Kidney tubule cell (primary cell): ENCODE data around the gene EPHA6.
"Not testable (repeated sequence)": the region's sequence is repeated elsewhere in the genome, so short reads cannot be mapped to it uniquely, and the experiment has no call there.

Experiments
- DNase-seq: peaks from one replicate; pipeline ENCODE4 v3.0.0-alpha.2; 2018; ENCODE audit warnings: low spot score

The EPHA6 gene

GRCh38 chr3:97464035-97464434, 649.6 kb downstream of the EPHA6 start:
- no peak for DNase-seq

DNA sequence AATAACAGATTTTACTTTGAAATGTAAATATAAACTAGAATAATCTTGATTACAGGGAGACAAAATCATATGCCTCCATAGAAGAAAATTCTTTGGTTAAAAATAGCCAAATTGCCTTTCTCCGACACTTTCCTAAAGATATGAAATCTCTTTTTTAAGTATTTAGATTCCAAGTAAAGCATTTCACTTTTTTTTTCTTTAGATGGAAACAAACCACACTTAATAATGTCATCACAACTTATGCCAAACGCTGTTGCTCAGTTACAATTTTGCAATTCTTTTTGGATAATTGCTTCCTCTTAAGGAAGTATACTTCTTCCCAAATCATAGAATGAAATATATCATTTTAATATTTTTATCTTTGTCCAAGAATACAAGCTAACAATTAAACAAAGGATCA, 656.1 kb downstream of the EPHA6 start:
- DNase-seq, result no peak

GRCh38 chr3:97479740-97480139, 665.3 kb downstream of the EPHA6 start:
- DNase-seq, result no peak

DNA sequence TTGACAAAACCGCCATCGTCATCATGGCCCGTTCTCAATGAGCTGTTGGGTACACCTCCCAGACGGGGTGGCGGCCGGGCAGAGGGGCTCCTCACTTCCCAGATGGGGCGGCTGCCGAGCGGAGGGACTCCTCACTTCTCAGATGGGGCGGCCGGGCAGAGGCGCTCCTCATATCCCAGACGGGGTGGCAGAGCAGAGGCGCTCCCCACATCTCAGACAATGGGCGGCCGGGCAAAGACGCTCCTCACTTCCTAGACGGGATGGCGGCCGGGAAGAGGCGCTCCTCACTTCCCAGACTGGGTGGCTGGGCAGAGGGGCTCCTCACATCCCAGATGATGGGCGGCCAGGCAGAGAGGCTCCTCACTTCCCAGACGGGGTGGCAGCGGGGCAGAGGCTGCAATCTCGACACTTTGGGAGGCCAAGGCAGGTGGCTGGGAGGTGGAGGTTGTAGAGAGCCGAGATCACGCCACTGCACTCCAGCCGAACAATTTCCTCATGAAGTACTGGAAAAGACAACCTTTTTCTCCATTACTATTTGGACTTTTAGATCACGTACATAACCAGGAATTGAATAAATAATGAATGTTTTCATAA, 666.4 kb downstream of the EPHA6 start:
- DNase-seq, result not testable (repeated sequence)

DNA sequence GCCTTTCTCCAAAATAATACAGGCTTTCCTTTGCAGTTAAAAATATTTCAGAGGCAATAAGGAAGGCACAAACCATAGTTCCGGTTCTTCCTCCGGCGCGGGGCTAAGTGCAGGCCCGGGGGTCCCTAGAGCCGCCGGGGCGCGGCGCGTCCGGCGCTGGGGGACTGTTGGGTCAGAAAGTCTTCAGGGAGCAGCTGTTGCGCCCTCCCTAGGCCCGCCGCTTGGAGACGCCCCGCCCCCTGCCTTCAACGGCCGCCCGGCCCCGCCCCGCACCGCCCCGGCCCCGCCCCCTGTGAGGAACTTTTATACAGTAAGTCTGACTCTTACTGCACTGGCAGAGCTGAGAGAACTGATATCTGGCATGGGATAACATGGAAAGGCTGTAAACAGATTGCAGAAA, 667.0 kb downstream of the EPHA6 start:
- DNase-seq, result no peak

GRCh38 chr3:97485206-97485605, 670.8 kb downstream of the EPHA6 start:
- no peak for DNase-seq

GRCh38 chr3:97487587-97487986, 673.2 kb downstream of the EPHA6 start:
- DNase-seq, result no peak

DNA sequence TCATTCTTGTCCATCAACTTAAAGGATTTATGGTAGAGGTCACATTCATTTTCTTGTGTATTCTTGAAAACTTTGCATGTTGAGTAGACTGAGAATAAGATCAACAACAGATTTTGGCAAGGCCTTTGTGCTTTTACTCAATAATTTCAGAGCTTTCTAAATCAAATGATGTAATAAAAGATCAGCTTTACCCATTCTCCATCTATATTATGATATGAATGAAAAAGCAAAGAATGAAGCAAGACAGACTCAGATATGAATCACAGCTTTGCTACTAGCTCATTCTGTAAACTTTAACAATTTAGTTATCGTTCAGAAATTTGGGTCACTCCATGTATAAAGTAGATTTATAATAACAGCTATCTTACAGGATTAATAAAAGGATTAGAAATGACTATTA, 674.3 kb downstream of the EPHA6 start:
- no peak for DNase-seq

- DNase-seq, result no peak
Measured at GRCh38 chr3:97495896-97496295, 681.5 kb downstream of the EPHA6 start.

DNA sequence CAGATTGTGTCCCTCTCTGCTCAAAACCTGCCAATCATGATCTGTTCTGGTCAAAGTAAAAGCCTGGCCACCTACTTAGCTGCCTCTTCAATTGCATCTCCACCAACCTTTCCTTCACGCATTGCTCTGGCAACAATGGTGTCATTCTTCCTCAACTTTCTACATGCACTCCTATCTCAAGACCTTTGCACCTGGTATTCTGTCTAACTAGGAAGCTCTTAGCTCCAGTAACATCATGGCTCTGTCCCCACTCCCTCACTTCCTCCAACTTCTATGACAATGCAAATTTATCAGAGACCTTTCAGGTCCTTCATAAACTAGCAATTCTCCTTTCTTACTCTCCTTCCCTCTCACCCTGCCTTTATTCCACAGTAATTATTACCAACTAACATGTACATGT, 682.7 kb downstream of the EPHA6 start:
- DNase-seq, result no peak

DNA sequence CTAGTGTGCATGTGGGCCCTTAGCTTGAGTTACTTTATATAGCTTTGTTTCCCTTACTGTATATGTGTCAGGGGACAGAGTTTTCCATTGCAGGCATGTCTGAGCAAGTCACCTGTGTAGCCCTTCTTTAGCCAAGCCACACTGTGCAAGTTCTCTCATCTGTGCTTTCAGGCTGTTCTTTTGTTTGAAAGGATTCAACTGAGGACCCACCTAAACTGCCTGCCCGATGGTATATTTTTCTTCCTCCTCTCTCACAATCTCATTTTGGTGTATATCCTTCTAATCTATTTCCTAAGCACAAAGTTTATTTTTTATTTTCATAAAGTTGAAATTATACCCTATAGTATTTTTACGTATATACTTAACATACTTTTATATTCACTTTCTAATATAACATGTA, 690.1 kb downstream of the EPHA6 start:
- DNase-seq, result no peak

DNA sequence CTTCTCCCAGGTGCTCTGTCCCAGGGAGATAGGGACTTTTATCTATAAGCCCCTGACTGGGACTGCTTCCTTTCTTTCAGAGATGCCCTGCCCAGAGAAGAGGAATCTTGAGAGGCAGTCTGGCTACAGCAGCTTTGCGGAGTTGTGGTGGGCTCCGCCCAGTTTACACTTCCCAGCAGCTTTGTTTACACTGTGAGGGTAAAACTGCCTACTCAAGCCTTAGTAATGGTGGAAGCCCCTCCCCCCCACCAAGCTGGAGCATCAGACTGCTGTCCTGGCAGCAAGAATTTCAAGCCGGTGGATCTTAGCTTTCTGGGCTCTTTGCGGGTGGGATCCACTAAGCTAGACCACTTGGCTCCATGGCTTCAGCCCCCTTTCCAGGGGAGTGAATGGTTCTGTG, 696.4 kb downstream of the EPHA6 start:
- DNase-seq, result no peak

DNA sequence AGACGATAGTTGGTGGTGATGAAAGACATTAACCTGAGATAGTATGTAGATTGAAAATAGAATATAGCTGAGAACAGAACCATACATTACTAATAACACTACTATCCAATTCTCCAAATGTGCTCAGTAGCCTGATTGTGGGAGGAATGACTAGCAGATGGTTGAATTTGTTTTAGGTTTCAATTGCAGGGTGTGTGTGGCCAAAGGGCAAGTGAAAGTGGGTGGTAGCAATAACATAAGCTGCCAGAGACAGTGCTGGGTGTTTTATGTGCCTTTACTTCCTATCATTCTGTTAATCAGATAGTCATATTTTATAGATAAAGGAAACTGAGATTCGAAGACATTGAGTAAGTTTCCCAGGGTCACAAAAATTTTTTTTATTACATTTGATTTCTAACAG, 700.7 kb downstream of the EPHA6 start:
- DNase-seq, result no peak

DNA sequence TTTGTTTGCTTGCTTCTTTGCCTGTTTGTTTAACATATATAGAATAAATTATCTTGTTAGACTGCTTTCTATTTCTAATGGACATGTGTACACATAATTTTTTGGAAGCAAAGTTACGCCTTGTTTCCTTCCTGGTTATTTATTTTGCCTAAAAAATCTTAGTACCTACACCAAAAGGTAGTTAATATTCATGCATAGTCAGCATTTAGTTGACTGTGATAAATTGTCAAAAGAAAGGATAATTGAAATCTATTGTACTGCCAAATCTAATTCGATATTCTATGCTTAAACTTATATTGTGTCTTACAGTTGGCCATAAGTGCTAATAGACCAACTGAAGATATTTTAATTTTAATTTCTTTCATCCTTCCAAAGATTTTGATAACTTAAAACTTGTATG, 716.3 kb downstream of the EPHA6 start:
- DNase-seq, result no peak

DNA sequence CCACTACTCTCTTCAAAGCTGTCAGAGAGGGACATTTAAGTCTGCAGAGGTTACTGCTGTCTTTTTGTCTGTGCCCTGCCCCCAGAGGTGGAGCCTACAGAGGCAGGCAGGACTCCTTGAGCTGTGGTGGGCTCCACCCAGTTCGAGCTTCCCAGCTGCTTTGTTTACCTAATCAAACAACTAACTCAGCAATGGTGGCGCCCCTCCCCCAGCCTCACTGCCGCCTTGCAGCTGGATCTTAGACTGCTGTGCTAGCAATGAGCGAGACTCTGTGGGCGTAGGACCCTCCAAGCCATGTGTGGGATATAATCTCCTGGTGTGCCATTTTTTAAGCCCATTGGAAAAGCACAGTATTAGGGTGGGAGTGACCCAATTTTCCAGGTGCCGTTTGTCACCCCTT, 733.2 kb downstream of the EPHA6 start:
- not testable (repeated sequence) for DNase-seq

DNA sequence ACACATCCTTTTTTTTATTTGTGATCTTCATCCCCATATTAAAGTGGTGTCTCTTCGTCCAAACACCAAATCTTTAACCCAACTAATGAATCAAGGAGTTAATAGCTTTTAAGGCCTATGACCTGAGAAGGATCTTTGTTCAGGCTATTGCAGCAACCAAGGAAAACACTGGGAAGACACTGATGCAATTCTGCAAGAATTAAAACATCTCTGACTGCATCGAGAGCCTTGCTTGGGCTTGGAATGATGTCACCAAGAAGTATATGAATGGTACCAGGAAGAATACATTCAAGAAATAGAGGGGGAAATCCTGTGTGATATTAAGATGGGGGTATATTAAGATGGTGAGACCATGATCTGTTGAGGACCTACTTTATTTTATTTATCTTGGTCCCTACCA, 736.0 kb downstream of the EPHA6 start:
- DNase-seq, result no peak

DNA sequence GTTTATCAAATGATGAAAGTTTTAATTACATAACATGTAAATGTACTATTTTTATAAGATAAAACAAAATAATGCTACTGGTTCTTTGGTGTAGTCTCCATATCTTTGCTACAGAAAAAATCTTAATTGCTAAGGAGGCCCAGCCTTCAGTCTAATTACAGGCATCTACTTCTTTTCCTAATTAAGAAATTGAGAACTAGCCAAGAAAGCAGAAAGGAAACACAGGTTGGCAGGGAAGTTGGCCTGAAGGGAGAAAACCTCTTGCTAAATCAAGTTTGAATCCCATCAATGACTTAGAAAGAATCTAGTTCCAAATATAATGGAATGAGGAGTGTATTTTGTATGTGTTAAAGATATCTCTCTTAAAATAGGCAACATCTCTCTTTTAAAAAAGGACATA, 737.8 kb downstream of the EPHA6 start:
- no peak for DNase-seq

- DNase-seq, result no peak
Measured at GRCh38 chr3:97575742-97576141, 761.3 kb downstream of the EPHA6 start.

DNA sequence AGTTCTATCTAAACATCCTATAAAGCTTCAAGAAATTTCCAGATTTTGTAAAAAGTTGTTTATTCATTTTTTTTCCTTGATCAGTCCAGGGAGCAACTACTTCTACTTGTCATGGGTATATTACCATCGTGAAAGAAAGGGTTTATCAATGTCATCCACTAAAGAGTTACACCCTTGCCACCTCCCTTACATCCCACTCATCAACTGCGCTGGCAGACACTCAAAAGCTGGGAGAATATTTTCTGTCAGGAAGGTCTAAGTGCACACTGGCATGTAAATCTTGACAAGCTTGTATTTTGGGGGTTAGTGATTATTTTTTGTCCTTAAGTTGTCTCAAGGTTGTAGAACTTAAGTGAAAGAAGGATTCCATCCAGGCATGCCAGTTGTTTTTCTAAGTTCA, 761.8 kb downstream of the EPHA6 start:
- DNase-seq, result no peak

GRCh38 chr3:97579365-97579764, 765.0 kb downstream of the EPHA6 start:
- peak; percentile 87 for DNase-seq

DNA sequence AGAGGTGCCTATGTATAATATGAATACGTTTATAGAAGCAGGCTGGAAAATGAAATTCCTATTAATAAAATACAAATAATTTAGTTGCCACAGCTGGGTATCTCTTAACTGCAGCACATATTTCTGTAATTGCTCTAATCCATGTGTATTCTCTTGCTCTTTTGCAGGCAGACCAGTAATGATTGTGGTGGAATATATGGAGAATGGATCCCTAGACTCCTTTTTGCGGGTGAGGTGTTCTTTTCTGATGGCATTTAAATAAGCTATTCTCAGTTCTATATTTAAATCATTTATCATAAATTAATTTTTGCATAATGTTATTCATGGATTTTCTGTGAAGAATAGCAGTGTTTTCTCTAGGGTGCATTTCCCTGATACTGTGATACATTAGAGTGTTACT, 796.2 kb downstream of the EPHA6 start:
- no peak for DNase-seq

GRCh38 chr3:97612632-97613031, 798.2 kb downstream of the EPHA6 start:
- DNase-seq, result no peak

- DNase-seq, result no peak
Measured at GRCh38 chr3:97613139-97613538, 798.7 kb downstream of the EPHA6 start.

DNA sequence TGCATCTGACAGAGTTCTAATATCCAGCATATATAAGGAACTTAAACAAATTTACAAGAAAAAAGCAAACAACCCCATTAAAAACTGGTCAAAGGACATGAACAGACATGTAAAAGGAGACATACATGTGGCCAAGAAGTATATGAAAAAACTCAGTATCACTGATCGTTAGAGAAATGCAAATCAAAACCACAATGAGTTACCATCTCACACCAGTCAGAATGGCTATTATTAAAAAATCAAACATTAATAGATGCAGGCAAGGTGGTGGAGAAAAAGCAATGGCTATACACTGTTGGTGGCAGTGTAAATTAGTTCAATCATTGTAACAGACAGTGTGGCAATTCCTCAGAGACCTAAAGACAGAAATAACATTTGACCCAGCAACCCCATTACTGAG, 806.1 kb downstream of the EPHA6 start:
- DNase-seq, result not testable (repeated sequence)

GRCh38 chr3:97636465-97636864, 822.1 kb downstream of the EPHA6 start:
- peak; percentile 6 for DNase-seq
